HG03342 (cell line): ENCODE data around the gene BLZF1.
"Not testable (repeated sequence)": the region's sequence is repeated elsewhere in the genome, so short reads cannot be mapped to it uniquely, and the experiment has no call there.

Source experiments
- ATAC-seq: cut with Tn5 transposase; IDR thresholded peaks from one replicate; pipeline ENCODE4 v1.9.1; 2021; ENCODE audit warnings: mild to moderate bottlenecking, moderate library complexity; ENCODE audit not compliant: unreplicated experiment

Gene BLZF1, protein sequence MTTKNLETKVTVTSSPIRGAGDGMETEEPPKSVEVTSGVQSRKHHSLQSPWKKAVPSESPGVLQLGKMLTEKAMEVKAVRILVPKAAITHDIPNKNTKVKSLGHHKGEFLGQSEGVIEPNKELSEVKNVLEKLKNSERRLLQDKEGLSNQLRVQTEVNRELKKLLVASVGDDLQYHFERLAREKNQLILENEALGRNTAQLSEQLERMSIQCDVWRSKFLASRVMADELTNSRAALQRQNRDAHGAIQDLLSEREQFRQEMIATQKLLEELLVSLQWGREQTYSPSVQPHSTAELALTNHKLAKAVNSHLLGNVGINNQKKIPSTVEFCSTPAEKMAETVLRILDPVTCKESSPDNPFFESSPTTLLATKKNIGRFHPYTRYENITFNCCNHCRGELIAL

DNA sequence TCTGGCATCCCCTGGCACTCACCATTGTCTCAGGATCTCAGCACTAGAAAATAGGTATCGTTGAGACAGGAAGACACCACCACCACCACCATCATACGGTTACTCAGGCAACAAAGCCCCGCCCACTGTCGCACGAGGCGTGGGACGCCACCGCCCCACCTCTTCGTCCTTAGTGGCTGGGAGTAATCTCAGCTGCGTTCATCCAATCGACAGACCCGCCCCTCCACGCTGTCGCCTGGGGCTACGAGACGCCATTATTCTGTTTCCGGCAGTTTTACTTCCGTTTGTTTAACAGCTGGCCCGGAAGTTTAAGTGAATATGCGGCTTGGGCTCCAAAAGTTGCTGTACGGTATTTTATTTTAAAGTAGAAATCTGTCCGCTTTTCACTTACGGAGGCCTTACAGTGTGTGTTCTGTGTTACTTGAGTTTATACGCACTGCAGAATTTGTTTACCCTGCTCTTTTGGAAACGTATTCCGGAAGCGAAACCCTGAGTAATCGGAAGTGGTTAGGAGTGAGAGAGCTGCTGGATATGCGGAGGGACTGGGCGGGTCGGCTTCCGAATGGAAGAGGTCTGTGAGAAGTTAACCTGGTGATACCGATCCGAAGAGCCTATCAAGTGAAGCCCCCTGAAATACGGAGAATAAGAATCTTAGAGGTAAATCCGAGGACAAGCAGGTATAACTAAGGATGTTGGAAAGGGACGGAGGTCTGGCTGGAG is at the start of gene BLZF1, which contains the start of gene NME7:
Gene BLZF1, plus strand, starts transcription at position 510 of the 720 bp plus-strand sequence. CDS start 1,328 bp downstream, outside the sequence.
Gene NME7, minus strand, starts transcription at position 112 of the 720 bp plus-strand sequence. Its CDS starts 87 bp downstream, at position 25.
- peak; percentile 96 for ATAC-seq

GRCh38 chr1:169318536-169319244 is 49.3 kb upstream of the BLZF1 start:
- ATAC-seq = no peak

DNA sequence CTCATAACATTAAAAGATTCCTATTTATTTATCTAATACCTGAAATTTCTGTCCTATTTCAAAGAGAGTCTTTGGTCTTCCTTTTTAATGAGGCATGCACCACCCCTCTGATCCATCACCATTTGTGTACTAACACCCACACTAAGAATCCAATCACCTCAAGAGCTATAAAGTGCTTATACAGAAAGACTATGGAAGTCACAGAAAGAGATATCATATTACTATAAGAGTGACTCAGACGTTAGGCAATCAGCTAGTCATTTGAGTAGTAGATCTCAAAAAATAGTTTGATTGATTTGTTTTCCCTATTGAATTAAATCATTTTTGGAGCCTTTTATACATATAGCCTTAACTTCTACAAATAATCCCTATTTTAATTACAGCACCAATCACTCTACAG is 46.5 kb upstream of the BLZF1 start:
- no peak for ATAC-seq

- no peak for ATAC-seq
Measured at GRCh38 chr1:169322138-169322537, 45.9 kb upstream of the BLZF1 start.

GRCh38 chr1:169325117-169325516 is 42.9 kb upstream of the BLZF1 start:
- ATAC-seq = no peak

DNA sequence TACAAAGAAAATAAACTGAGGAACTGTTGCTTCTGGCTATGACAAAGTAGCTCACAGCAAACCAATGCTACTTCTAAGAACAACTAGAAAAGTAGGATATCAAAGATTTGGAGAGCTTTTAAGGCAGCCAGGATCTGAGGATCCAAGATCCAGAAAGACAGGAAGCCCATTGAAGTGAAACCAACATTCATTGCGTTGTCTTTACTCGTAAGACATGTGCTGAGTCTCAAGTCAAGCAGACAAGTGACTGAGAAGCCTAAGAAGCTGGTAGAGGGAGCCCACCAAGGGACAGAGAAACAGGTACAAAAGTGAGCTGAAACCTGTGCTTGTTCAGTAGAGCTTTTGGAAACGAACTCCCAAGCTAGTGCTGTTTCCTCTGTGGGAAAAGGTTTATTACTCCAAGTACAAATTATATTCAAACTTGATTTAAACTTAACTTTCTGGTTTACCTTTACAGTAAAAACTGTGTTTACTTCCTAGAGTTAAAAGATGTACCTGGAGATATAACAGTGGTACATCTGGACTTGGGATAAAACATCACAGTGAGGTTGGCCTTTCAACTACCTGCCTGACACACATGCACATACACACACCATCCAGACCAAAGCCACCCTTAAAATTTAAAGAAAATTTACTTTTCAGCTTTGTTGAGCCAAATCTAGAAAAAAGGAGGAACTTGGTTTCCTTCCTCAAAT is 41.6 kb upstream of the BLZF1 start:
- peak; percentile 33 for ATAC-seq

DNA sequence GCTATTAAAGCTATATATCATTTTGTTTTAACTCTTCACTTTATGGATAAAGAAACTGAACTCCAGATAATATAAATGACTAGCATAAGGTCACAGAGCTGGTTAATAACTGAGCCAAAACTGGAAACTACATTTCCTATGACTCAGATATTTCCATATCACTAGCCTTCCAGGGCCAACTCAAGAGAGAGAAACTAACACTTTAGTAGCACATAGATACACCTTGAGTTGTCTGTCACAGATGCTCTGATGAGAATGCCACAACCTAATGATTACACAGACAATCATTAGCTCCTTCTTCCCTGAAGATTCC is 41.1 kb upstream of the BLZF1 start:
- peak; percentile 99 for ATAC-seq

GRCh38 chr1:169327875-169328274 is 40.1 kb upstream of the BLZF1 start:
- no peak for ATAC-seq

- no peak for ATAC-seq
Measured at GRCh38 chr1:169329383-169329782, 38.6 kb upstream of the BLZF1 start.

- ATAC-seq = no peak
Measured at GRCh38 chr1:169330927-169331326, 37.1 kb upstream of the BLZF1 start.

DNA sequence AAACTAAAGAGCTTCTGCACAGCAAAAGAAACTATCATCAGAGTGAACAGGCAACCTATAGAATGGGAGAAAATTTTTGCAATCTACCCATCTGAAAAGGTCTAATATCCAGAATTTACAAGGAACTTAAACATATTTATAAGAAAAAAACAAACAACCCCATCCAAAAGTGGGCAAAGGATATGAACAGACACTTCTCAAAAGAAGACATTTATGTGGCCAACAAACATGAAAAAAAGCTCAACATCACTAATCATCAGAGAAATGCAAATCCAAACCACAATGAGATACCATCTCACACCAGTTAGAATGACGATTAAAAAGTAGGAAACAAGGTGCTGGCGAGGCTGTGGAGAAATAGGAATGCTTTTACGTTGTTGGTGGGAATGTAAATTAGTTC is 33.3 kb upstream of the BLZF1 start:
- not testable (repeated sequence) for ATAC-seq

DNA sequence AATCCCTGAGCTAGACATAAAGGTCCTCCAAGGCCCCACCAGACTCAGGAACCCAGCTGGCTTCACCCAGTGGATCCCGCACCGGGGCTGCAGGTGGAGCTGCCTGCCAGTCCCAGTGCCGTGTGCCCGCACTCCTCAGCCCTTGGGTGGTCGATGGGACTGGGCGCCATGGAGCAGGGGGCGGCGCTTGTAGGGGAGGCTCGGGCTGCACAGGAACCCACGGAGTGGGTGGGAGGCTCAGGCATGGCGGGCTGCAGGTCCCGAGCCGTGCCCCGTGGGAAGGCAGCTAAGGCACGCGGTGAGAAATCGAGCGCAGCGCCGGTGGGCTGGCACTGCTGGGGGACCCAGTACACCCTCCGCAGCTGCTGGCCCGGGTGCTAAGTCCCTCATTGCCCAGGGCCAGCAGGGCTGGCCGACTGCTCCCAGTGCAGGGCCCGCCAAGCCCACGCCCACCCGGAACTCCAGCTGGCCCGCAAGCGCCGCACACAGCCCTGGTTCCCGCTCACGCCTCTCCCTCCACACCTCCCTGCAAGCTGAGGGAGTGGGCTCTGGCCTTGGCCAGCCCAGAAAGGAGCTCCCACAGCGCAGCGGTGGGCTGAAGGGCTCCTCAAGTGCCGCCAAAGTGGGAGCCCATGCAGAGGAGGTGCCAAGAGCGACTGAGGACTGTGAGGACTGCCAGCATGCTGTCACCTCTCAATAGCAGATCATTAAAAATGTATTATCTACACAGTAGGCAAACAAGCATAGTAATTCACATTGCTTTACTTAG is 30.9 kb upstream of the BLZF1 start:
- not testable (repeated sequence) for ATAC-seq

DNA sequence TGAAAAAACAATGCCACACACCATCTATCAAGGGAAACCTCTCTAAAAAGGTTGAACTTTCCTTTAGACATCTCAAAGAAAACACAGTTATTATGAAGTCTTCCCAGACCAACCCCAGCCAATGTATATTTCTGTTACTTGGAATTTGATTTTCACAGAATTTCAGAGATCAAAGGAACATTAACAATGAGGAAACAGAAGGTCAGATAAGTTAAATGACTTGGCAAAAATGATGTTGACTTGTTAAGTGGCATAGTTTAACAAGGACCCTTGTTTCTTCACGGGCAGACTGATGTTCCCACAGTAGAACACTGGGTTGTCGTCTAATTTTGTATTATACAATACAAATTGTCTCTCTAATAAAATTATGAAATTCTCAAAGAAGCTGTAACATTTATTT is 29.4 kb upstream of the BLZF1 start:
- ATAC-seq = no peak

GRCh38 chr1:169339773-169340172 is 28.2 kb upstream of the BLZF1 start:
- no peak for ATAC-seq

- ATAC-seq = no peak
Measured at GRCh38 chr1:169340882-169341281, 27.1 kb upstream of the BLZF1 start.

DNA sequence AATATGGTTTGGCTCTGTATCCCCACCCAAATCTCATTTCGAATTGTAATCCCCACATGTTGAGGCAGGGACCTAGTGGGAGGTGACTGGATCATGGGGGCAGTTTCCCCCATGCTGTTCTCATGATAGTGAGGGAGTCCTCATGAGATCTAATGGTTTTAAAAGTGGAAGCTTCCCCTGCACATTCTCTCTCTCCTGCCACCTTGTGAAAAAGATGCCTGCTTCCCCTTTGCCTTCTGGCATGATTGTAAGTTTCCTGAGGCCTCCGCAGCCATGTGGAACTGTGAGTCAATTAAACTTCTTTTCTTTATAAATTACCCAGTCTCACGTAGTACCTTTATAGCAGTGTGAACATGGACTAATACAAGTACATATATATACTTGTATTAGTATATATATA is 25.9 kb upstream of the BLZF1 start:
- not testable (repeated sequence) for ATAC-seq

GRCh38 chr1:169345511-169345910 is 22.5 kb upstream of the BLZF1 start:
- ATAC-seq = no peak

DNA sequence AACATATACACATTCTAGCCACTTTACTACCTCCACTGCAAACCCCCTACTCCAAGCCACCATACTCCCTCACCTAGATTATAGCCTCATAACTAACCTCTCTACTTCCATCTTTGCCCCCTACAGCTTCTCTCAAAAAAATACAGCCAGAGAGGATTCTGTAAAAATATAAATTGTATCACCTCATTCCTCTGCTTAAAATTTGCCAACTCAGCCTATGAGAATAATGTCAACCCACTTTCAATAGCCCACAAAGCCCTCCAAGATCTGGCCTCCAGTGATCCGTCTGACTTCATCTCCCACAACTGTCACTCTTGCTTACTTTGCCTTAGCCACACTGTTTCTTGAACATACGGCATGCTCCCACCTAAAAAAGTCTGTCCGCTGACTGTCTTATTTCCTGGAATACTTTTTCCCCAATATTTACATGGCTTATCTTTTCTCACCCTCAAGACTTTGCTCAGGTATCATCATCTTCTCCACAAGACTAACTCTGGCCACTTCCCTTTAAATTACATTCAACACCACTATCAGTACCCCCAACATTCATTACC is 21.9 kb upstream of the BLZF1 start:
- no peak for ATAC-seq

GRCh38 chr1:169347688-169348382 is 20.2 kb upstream of the BLZF1 start:
- ATAC-seq = no peak
